PFSK-1 (cell line): ENCODE measurements around the gene KIAA1958.

Source experiments
- FOXP2 ChIP-seq: optimal IDR thresholded peaks from 2 replicates; pipeline ENCODE3; 2011; ENCODE audit warnings: borderline replicate concordance, control low read depth, inconsistent platforms; ENCODE audit not compliant: insufficient read depth; ENCODE audit errors: extremely low read length, extremely low read depth
- POLR2AphosphoS5 ChIP-seq: IDR thresholded peaks from 2 replicates; pipeline ENCODE4 v1.6.1; 2012; ENCODE audit warnings: low read depth, mild to moderate bottlenecking, control low read depth, low read length, moderate library complexity
- SIN3A ChIP-seq: IDR thresholded peaks from 2 replicates; pipeline ENCODE4 v1.6.1; 2012; ENCODE audit warnings: mild to moderate bottlenecking, low read length, moderate library complexity, borderline replicate concordance; ENCODE audit not compliant: insufficient read depth
- TAF1 ChIP-seq: IDR thresholded peaks from 2 replicates; pipeline ENCODE4 v1.6.1; 2012; ENCODE audit warnings: low read length, control low read depth, borderline replicate concordance; ENCODE audit not compliant: insufficient read depth
- TF ChIP-seq, protein P1 (sequence below), 2 experiments: IDR thresholded peaks; 2 replicates each; pipeline versions ENCODE4 v1.6.1 to v1.8.0; 2011 to 2012; ENCODE audit warnings: low read depth in 2 of 2, low read length in 2 of 2, control low read depth in 1 of 2, inconsistent platforms in 1 of 2, mild to moderate bottlenecking in 1 of 2, moderate library complexity in 1 of 2; ENCODE audit not compliant: insufficient read depth in 1 of 2

Gene KIAA1958

DNA sequence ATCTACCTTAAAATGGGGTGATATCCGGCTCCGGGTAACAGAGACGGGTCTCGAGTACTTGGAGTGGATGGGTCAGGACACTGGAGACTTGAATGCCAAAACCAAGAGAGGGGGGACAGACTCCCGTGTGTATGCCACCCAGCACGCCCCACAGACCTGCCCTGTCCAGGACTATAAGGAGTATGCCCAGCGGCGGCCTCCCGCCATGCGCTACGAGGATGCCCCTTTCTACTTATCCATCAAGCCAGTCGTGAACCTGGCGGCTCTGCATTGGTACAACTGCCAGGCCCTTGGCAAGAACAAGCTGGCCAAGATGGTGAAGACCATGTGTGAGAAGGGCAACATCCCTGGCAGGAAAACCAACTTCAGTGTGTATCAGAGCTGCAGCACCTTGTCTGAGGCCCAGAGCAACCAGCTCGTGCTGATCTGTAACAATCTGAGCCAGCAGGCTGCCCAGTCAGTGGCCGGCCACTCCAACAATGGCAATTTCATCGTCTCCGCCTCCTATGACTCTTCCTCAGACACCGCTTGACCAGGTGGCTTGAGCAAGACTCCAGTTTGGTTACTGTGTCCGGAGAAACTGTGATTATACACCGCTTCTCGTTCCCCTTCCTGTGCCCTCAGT is 131.9 kb downstream of the KIAA1958 start:
- TF ChIP-seq SIN3A (no peak), POLR2AphosphoS5 (no peak), TAF1 (no peak), FOXP2 (no peak)
- TF ChIP-seq, protein P1, sequence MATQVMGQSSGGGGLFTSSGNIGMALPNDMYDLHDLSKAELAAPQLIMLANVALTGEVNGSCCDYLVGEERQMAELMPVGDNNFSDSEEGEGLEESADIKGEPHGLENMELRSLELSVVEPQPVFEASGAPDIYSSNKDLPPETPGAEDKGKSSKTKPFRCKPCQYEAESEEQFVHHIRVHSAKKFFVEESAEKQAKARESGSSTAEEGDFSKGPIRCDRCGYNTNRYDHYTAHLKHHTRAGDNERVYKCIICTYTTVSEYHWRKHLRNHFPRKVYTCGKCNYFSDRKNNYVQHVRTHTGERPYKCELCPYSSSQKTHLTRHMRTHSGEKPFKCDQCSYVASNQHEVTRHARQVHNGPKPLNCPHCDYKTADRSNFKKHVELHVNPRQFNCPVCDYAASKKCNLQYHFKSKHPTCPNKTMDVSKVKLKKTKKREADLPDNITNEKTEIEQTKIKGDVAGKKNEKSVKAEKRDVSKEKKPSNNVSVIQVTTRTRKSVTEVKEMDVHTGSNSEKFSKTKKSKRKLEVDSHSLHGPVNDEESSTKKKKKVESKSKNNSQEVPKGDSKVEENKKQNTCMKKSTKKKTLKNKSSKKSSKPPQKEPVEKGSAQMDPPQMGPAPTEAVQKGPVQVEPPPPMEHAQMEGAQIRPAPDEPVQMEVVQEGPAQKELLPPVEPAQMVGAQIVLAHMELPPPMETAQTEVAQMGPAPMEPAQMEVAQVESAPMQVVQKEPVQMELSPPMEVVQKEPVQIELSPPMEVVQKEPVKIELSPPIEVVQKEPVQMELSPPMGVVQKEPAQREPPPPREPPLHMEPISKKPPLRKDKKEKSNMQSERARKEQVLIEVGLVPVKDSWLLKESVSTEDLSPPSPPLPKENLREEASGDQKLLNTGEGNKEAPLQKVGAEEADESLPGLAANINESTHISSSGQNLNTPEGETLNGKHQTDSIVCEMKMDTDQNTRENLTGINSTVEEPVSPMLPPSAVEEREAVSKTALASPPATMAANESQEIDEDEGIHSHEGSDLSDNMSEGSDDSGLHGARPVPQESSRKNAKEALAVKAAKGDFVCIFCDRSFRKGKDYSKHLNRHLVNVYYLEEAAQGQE (IDR thresholded peaks at IDR 0.05; ENCODE audit: insufficient read depth in 1 of 2, low read depth in 2 of 2, low read length in 2 of 2) = no peak

DNA sequence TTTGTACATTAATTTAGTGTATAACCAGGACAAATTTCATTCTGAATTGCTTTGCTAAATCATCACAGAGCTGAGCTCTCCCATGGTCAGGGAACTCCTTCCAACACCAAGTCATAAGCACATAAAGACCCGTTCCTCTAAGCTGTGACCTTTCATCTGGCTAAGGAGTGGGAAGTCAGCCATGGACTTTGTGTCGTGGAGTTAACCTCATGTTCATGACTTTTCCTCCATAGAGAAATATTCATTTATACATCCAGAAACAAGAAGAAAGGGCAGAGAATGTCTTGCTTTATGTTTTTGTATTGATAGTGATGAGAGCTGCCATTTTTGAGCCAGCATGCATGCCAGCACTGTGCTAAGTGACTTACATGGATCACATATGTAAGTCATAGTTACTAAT is 133.8 kb downstream of the KIAA1958 start:
- TF ChIP-seq FOXP2 = no peak
- TF ChIP-seq, protein P1 (IDR thresholded peaks at IDR 0.05; ENCODE audit: insufficient read depth in 1 of 2, low read depth in 2 of 2, low read length in 2 of 2) = no peak

DNA sequence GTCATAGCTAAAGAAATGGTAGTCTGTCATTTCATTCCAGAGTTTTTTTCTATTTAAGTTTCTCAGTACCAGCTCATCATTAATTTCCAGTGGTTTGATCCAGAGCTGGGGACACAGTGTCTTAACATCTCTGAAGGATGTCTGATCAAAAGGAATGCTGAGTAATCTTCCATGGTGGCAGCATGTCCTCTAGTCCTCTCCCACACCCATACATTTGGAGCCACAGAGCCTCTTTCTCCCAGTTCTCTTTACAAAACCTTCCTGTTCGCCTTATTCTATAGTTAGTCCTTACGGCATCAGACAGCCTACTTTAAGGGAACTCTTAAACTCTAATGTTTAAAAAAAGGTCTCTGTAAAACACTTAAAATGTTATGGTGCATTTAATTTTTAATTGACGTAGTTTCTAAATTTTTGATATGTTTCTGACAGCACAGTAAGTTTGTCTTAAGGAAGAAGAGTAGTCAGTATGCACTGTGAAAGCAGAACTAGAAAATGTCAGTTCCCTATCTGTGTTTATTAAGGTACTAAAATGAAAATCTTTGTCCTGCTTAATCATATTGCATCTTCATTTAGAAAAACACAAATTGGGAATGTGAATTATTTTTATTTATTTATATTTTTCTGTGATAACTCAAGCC is 134.5 kb downstream of the KIAA1958 start:
- TF ChIP-seq TAF1 (no peak), POLR2AphosphoS5 (no peak), SIN3A (no peak), FOXP2 (no peak)
- TF ChIP-seq, protein P1 (IDR thresholded peaks at IDR 0.05; ENCODE audit: insufficient read depth in 1 of 2, low read depth in 2 of 2, low read length in 2 of 2) = no peak

DNA sequence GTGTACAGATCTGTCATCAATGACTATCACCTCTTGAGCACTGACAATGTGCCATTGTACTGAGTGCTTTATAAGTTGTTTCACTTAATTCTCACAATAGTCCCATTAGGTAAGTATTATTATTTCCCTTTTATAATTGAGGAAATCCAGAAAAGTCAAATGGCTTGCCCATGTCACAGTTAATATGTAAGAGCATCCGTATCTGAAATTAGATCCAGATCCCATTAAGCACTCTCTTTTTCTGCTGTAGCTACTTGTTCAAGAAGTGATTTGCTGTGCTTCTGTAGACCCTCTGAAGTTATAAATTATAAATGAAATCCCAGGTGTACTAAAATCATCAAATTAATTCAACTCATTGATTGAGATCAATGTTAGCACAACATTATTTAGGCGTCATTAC is 136.6 kb downstream of the KIAA1958 start:
- no peak for TF ChIP-seq SIN3A
- no peak for TF ChIP-seq POLR2AphosphoS5
- TF ChIP-seq TAF1 = no peak
- TF ChIP-seq FOXP2 = no peak
- TF ChIP-seq, protein P1 (IDR thresholded peaks at IDR 0.05; ENCODE audit: insufficient read depth in 1 of 2, low read depth in 2 of 2, low read length in 2 of 2) = no peak
